GM18867 (cell line): Measurements from ENCODE around the gene NRSN2.

ENCODE experiments used
- ATAC-seq: cut with Tn5 transposase; IDR thresholded peaks from one replicate; pipeline ENCODE4 v1.9.1; 2021; ENCODE audit warnings: mild to moderate bottlenecking, moderate library complexity; ENCODE audit not compliant: unreplicated experiment

NRSN2 gene

GRCh38 chr20:346640-347316 is at the start of gene NRSN2:
NRSN2 (plus strand) TSS chr20:347111; CDS start chr20:349644, 2,533 bp downstream.
- ATAC-seq = no peak

GRCh38 chr20:297925-298775 is 48.8 kb upstream of the NRSN2 start:
- ATAC-seq = peak; percentile 23

- no peak for ATAC-seq
These were observed 48.0 kb upstream of the NRSN2 start for GRCh38 chr20:298776-299391.

GRCh38 chr20:300345-300990 is 46.4 kb upstream of the NRSN2 start:
- no peak for ATAC-seq

- ATAC-seq = no peak
These were observed 44.7 kb upstream of the NRSN2 start for GRCh38 chr20:301886-302848.

GRCh38 chr20:305745-306144 is 41.2 kb upstream of the NRSN2 start:
- no peak for ATAC-seq

- ATAC-seq = no peak
These were observed 38.4 kb upstream of the NRSN2 start for GRCh38 chr20:308427-309038.

GRCh38 chr20:309306-309840 is 37.5 kb upstream of the NRSN2 start:
- ATAC-seq = no peak

- ATAC-seq = peak; percentile 87
These were observed 36.9 kb upstream of the NRSN2 start for GRCh38 chr20:309841-310644.

- ATAC-seq = no peak
These were observed 36.3 kb upstream of the NRSN2 start for GRCh38 chr20:310645-311044.

GRCh38 chr20:311609-312008 is 35.3 kb upstream of the NRSN2 start:
- no peak for ATAC-seq

- no peak for ATAC-seq
These were observed 34.8 kb upstream of the NRSN2 start for GRCh38 chr20:312067-312466.

GRCh38 chr20:312866-313265 is 34.0 kb upstream of the NRSN2 start:
- ATAC-seq = no peak

GRCh38 chr20:313402-313801 is 33.5 kb upstream of the NRSN2 start:
- no peak for ATAC-seq

- ATAC-seq = no peak
These were observed 33.0 kb upstream of the NRSN2 start for GRCh38 chr20:313948-314347.

- no peak for ATAC-seq
These were observed 30.4 kb upstream of the NRSN2 start for GRCh38 chr20:316316-317068.

- ATAC-seq = peak; percentile 59
These were observed 22.5 kb upstream of the NRSN2 start for GRCh38 chr20:324177-325044.
